Left lung (tissue), 10 donors: ENCODE results near the gene ZNF778. TPM values are rescaled to one million over a fixed set of nuclear protein-coding genes. Genes with fewer than 3 reads are reported as not detected.

Source experiments
- ATAC-seq: fragments of 200-7000 bp; cut with Tn5 transposase; one replicate; pipeline ENCODE4 v1.9.1; 2020; ENCODE audit warnings: moderate library complexity
- DNase-seq, 4 donors: peaks; one replicate each; pipeline ENCODE4 v3.0.0-alpha.2; 2013 to 2020
- H3K27ac ChIP-seq, 2 donors: fragments of 200-600 bp; sonication (generic) in 1 of 2; one replicate each; pipeline versions ENCODE4 v1.5.0 to v1.8.0; 2020 to 2021
- H3K27me3 ChIP-seq, 2 donors: fragments of 200-600 bp; sonication (generic) in 1 of 2; one replicate each; pipeline versions ENCODE4 v1.5.0 to v1.8.0; 2020 to 2021
- H3K36me3 ChIP-seq, 2 donors: fragments of 200-600 bp; sonication (generic) in 1 of 2; one replicate each; pipeline versions ENCODE4 v1.5.0 to v1.8.0; 2020 to 2021
- H3K4me1 ChIP-seq, 2 donors: fragments of 200-600 bp; one replicate each; pipeline ENCODE4 v1.8.0; 2021
- H3K4me3 ChIP-seq, 2 donors: fragments of 200-600 bp; sonication (generic) in 1 of 2; one replicate each; pipeline versions ENCODE4 v1.5.0 to v1.8.0; 2020 to 2021; ENCODE audit warnings: mild to moderate bottlenecking in 1 of 2
- H3K9me3 ChIP-seq, 2 donors: fragments of 200-600 bp; sonication (generic) in 1 of 2; one replicate each; pipeline versions ENCODE4 v1.5.0 to v1.8.0; 2020 to 2021
- CTCF ChIP-seq, 2 donors: fragments of 200-600 bp; sonication (generic) in 1 of 2; IDR thresholded peaks; one replicate each; pipeline versions ENCODE4 v1.5.0 to v1.8.0; 2021; ENCODE audit warnings: antibody characterized with exemption in 2 of 2
- intact Hi-C, 2 donors: fragments of 100-400 bp; cut with DNase I; formaldehyde crosslinking; loops; one replicate each; pipeline versions ENCODE4 v1.11.2 to v1.14.2; 2022
- polyA plus RNA-seq, 6 donors: library from polyadenylated mRNA; unstranded; fragments of 120-200 nt; gene quantifications; one replicate each; pipeline ENCODE4 v1.2.1, GENCODE V29; 2013; ENCODE audit not compliant: insufficient read length in 6 of 6
- total RNA-seq, 2 donors: library from RNA; stranded (reverse); fragmentation: NEBNext Ultra II Directional; extraction: Animal tissue kit (Norgen Biotek cat#: 25700); gene quantifications; one replicate each; pipeline ENCODE4 v1.2.1, GENCODE V29; 2021
- donor health status: DM: no; HTN: yes; CAD: no.
- donor health status: DM: no; HTN: no; CAD: no.

The ZNF778 gene
- total and polyA plus RNA-seq, 8 donors = 4.0 to 9.5 (median 6.1) TPM

GRCh38 chr16:89171216-89172170 is 46.0 kb upstream of the ZNF778 start, which contains the start of gene CDH15:
CDH15 (plus strand) TSS chr16:89171748; CDS start chr16:89171832, 84 bp downstream.
- intact Hi-C loops = no loop called here
- no peaks in the 10 kb centered on the region for H3K9me3 ChIP-seq
- H3K36me3 ChIP-seq = no peaks in the 10 kb centered on the region
- DNase-seq (peak; percentile 69 to 97 (median 94)), ATAC-seq (peak; percentile 92)
- H3K27ac ChIP-seq = no peak within 1 kb of the TSS
- H3K27me3 ChIP-seq = peaks cover 0 to 89% of the 10 kb centered on the region in 2 donors
- peaks cover 10 to 24% of the 10 kb centered on the region in 2 donors for H3K4me1 ChIP-seq
- TF ChIP-seq CTCF (IDR thresholded peaks at IDR 0.05) = no peak
- peak within 1 kb of the TSS; percentile 19 to 31 for H3K4me3 ChIP-seq

GRCh38 chr16:89172171-89172527 is 45.4 kb upstream of the ZNF778 start:
- H3K4me1 ChIP-seq = peaks cover 10 to 24% of the 10 kb centered on the region in 2 donors
- ATAC-seq = no peak
- H3K27ac ChIP-seq = no peak overlapping the region
- no peak overlapping the region for H3K4me3 ChIP-seq
- TF ChIP-seq CTCF (IDR thresholded peaks at IDR 0.05) = no peak
- H3K27me3 ChIP-seq = peaks cover 0 to 89% of the 10 kb centered on the region in 2 donors
- DNase-seq = peak in 1 of 4 donors; percentile 72
- H3K9me3 ChIP-seq = no peaks in the 10 kb centered on the region
- H3K36me3 ChIP-seq = no peaks in the 10 kb centered on the region
- intact Hi-C loops = no loop called here

GRCh38 chr16:89172528-89173173 is 44.9 kb upstream of the ZNF778 start:
- intact Hi-C loops = no loop called here
- H3K9me3 ChIP-seq = no peaks in the 10 kb centered on the region
- H3K4me3 ChIP-seq = no peak overlapping the region
- peaks cover 10 to 19% of the 10 kb centered on the region in 2 donors for H3K4me1 ChIP-seq
- H3K36me3 ChIP-seq = no peaks in the 10 kb centered on the region
- H3K27me3 ChIP-seq = peaks cover 0 to 89% of the 10 kb centered on the region in 2 donors
- no peak overlapping the region for H3K27ac ChIP-seq
- DNase-seq = peak in 1 of 4 donors; percentile 61
- no peak for ATAC-seq
- TF ChIP-seq CTCF (IDR thresholded peaks at IDR 0.05) = no peak

- Histone ChIP-seq H3K4me3 (no peak overlapping the region), H3K4me1 (peaks cover 10 to 17% of the 10 kb centered on the region in 2 donors), H3K9me3 (no peaks in the 10 kb centered on the region), H3K27me3 (peaks cover 0 to 89% of the 10 kb centered on the region in 2 donors), H3K27ac (no peak overlapping the region), H3K36me3 (no peaks in the 10 kb centered on the region)
- intact Hi-C loops = no loop called here
- TF ChIP-seq CTCF (IDR thresholded peaks at IDR 0.05) = no peak
- DNase-seq = no peak
- ATAC-seq = no peak
These were observed 44.2 kb upstream of the ZNF778 start for GRCh38 chr16:89173174-89173921.
